Activated T-helper 17 cell treated with anti-CD3 and anti-CD28 coated beads, Interleukin-2, amount 50 U/mL, for 72 hours (primary cell): ENCODE measurements around the gene GJB6. TPM values are rescaled to one million over a fixed set of nuclear protein-coding genes. Genes with fewer than 3 reads are reported as not detected.
"Not testable (repeated sequence)": the region's sequence is repeated elsewhere in the genome, so short reads cannot be mapped to it uniquely, and the experiment has no call there.

Experiments used
- ATAC-seq: fragments of 150-1000 bp; cut with Tn5 transposase; replicated peaks from 2 replicates; pipeline ENCODE4 v1.10.0; 2021; ENCODE audit warnings: mild to moderate bottlenecking, moderate library complexity
- H3K27ac Mint-ChIP-seq: one replicate; pipeline ENCODE4 v1.8.0; 2022; ENCODE audit warnings: mixed read lengths
- H3K27me3 Mint-ChIP-seq: one replicate; pipeline ENCODE4 v1.8.0; 2022; ENCODE audit warnings: mixed read lengths
- H3K36me3 Mint-ChIP-seq: one replicate; pipeline ENCODE4 v1.8.0; 2022; ENCODE audit warnings: low read depth, mild to moderate bottlenecking, mixed read lengths
- H3K4me1 Mint-ChIP-seq: one replicate; pipeline ENCODE4 v1.8.0; 2022; ENCODE audit warnings: mixed read lengths
- H3K4me3 Mint-ChIP-seq: one replicate; pipeline ENCODE4 v1.8.0; 2022; ENCODE audit warnings: mild to moderate bottlenecking, mixed read lengths
- H3K9me3 Mint-ChIP-seq: one replicate; pipeline ENCODE4 v1.8.0; 2022; ENCODE audit warnings: mixed read lengths
- total RNA-seq, 2 donors: library from RNA; stranded (reverse); gene quantifications; one replicate each; pipeline ENCODE4 v1.2.3, GENCODE V29; 2022

Gene GJB6
- total RNA-seq = 10 to 100 TPM; 16.8 to 53.3 TPM

GRCh38 chr13:20231839-20232555 is at the start of gene GJB6:
Gene GJB6, minus strand, starts transcription at chr13:20232319. Its CDS starts 8,839 bp downstream, at chr13:20223480.
- peaks cover 15% of the 10 kb centered on the region for H3K27me3 Mint-ChIP-seq
- no peaks in the 10 kb centered on the region for H3K4me1 Mint-ChIP-seq
- ATAC-seq = peak; percentile 66
- no peaks in the 10 kb centered on the region for H3K36me3 Mint-ChIP-seq
- no peaks in the 10 kb centered on the region for H3K9me3 Mint-ChIP-seq
- peak within 1 kb of the TSS; percentile 46 for H3K27ac Mint-ChIP-seq
- H3K4me3 Mint-ChIP-seq = peak within 1 kb of the TSS; percentile 85

GRCh38 chr13:20276901-20277300 is 44.8 kb upstream of the GJB6 start:
- not testable (repeated sequence) for H3K36me3 Mint-ChIP-seq, H3K4me3 Mint-ChIP-seq, H3K27ac Mint-ChIP-seq, H3K4me1 Mint-ChIP-seq, H3K9me3 Mint-ChIP-seq, ATAC-seq
- peaks cover 16% of the 10 kb centered on the region for H3K27me3 Mint-ChIP-seq

- no peaks in the 10 kb centered on the region for H3K4me1 Mint-ChIP-seq
- H3K27ac Mint-ChIP-seq = no peak overlapping the region
- ATAC-seq = no peak
- H3K4me3 Mint-ChIP-seq = no peak overlapping the region
- no peaks in the 10 kb centered on the region for H3K9me3 Mint-ChIP-seq
- H3K36me3 Mint-ChIP-seq = no peaks in the 10 kb centered on the region
- H3K27me3 Mint-ChIP-seq = peaks cover 20% of the 10 kb centered on the region
Observed at GRCh38 chr13:20274466-20274865, 42.3 kb upstream of the GJB6 start.

- Mint-ChIP-seq H3K27me3 (peaks cover 20% of the 10 kb centered on the region), H3K4me3 (no peak overlapping the region), H3K36me3 (no peaks in the 10 kb centered on the region), H3K9me3 (no peaks in the 10 kb centered on the region), H3K27ac (no peak overlapping the region), H3K4me1 (no peaks in the 10 kb centered on the region)
- ATAC-seq = no peak
Observed at GRCh38 chr13:20272588-20273171, 40.6 kb upstream of the GJB6 start.

GRCh38 chr13:20272104-20272503 is 40.0 kb upstream of the GJB6 start:
- H3K36me3 Mint-ChIP-seq = no peaks in the 10 kb centered on the region
- H3K27me3 Mint-ChIP-seq = peaks cover 20% of the 10 kb centered on the region
- ATAC-seq = no peak
- H3K4me3 Mint-ChIP-seq = no peak overlapping the region
- no peaks in the 10 kb centered on the region for H3K4me1 Mint-ChIP-seq
- H3K9me3 Mint-ChIP-seq = no peaks in the 10 kb centered on the region
- H3K27ac Mint-ChIP-seq = no peak overlapping the region

- Mint-ChIP-seq H3K36me3 (no peaks in the 10 kb centered on the region), H3K27ac (no peak overlapping the region), H3K9me3 (no peaks in the 10 kb centered on the region), H3K4me1 (no peaks in the 10 kb centered on the region), H3K27me3 (peaks cover 20% of the 10 kb centered on the region), H3K4me3 (no peak overlapping the region)
- ATAC-seq = no peak
Observed at GRCh38 chr13:20271441-20271840, 39.3 kb upstream of the GJB6 start.

GRCh38 chr13:20270163-20270865 is 38.2 kb upstream of the GJB6 start:
- H3K27me3 Mint-ChIP-seq = peaks cover 20% of the 10 kb centered on the region
- H3K27ac Mint-ChIP-seq = no peak overlapping the region
- no peaks in the 10 kb centered on the region for H3K4me1 Mint-ChIP-seq

GRCh38 chr13:20264271-20265018 is 32.3 kb upstream of the GJB6 start:
- no peak overlapping the region for H3K27ac Mint-ChIP-seq
- ATAC-seq = peak; percentile 32
- no peaks in the 10 kb centered on the region for H3K9me3 Mint-ChIP-seq
- H3K27me3 Mint-ChIP-seq = peaks cover 6% of the 10 kb centered on the region
- H3K4me1 Mint-ChIP-seq = no peaks in the 10 kb centered on the region
- no peaks in the 10 kb centered on the region for H3K36me3 Mint-ChIP-seq
- H3K4me3 Mint-ChIP-seq = no peak overlapping the region

More at GRCh38 chr13:20270163-20270865, 38.2 kb upstream of the GJB6 start:
- no peak for ATAC-seq
- Mint-ChIP-seq H3K36me3 (no peaks in the 10 kb centered on the region), H3K4me3 (no peak overlapping the region), H3K9me3 (no peaks in the 10 kb centered on the region)

- H3K9me3 Mint-ChIP-seq = no peaks in the 10 kb centered on the region
- H3K27ac Mint-ChIP-seq = no peak overlapping the region
- no peaks in the 10 kb centered on the region for H3K36me3 Mint-ChIP-seq
- no peaks in the 10 kb centered on the region for H3K4me1 Mint-ChIP-seq
- peaks cover 6% of the 10 kb centered on the region for H3K27me3 Mint-ChIP-seq
- no peak for ATAC-seq
- no peak overlapping the region for H3K4me3 Mint-ChIP-seq
Observed at GRCh38 chr13:20263393-20264044, 31.4 kb upstream of the GJB6 start.

GRCh38 chr13:20258963-20259288 is 26.8 kb upstream of the GJB6 start:
- no peak overlapping the region for H3K4me3 Mint-ChIP-seq
- peaks cover 9% of the 10 kb centered on the region for H3K27me3 Mint-ChIP-seq
- no peaks in the 10 kb centered on the region for H3K9me3 Mint-ChIP-seq
- H3K4me1 Mint-ChIP-seq = no peaks in the 10 kb centered on the region
- no peaks in the 10 kb centered on the region for H3K36me3 Mint-ChIP-seq
- no peak for ATAC-seq
- no peak overlapping the region for H3K27ac Mint-ChIP-seq

GRCh38 chr13:20258208-20258962 is 26.3 kb upstream of the GJB6 start:
- Mint-ChIP-seq H3K4me3 (no peak overlapping the region), H3K9me3 (no peaks in the 10 kb centered on the region), H3K36me3 (no peaks in the 10 kb centered on the region), H3K4me1 (no peaks in the 10 kb centered on the region), H3K27me3 (peaks cover 8% of the 10 kb centered on the region), H3K27ac (no peak overlapping the region)
- no peak for ATAC-seq

GRCh38 chr13:20254076-20254475 is 22.0 kb upstream of the GJB6 start:
- H3K4me1 Mint-ChIP-seq = no peaks in the 10 kb centered on the region
- no peaks in the 10 kb centered on the region for H3K36me3 Mint-ChIP-seq
- no peak overlapping the region for H3K4me3 Mint-ChIP-seq
- H3K27ac Mint-ChIP-seq = no peak overlapping the region
- no peaks in the 10 kb centered on the region for H3K9me3 Mint-ChIP-seq
- no peak for ATAC-seq
- peaks cover 5% of the 10 kb centered on the region for H3K27me3 Mint-ChIP-seq

- no peak for ATAC-seq
- no peaks in the 10 kb centered on the region for H3K4me1 Mint-ChIP-seq
- H3K36me3 Mint-ChIP-seq = no peaks in the 10 kb centered on the region
- H3K9me3 Mint-ChIP-seq = no peaks in the 10 kb centered on the region
- no peak overlapping the region for H3K4me3 Mint-ChIP-seq
- H3K27me3 Mint-ChIP-seq = peaks cover 3% of the 10 kb centered on the region
- H3K27ac Mint-ChIP-seq = no peak overlapping the region
Observed at GRCh38 chr13:20249913-20250312, 17.8 kb upstream of the GJB6 start.

GRCh38 chr13:20247963-20248362 is 15.8 kb upstream of the GJB6 start:
- Mint-ChIP-seq H3K27me3 (no peaks in the 10 kb centered on the region), H3K27ac (no peak overlapping the region), H3K4me1 (no peaks in the 10 kb centered on the region), H3K36me3 (no peaks in the 10 kb centered on the region), H3K4me3 (no peak overlapping the region), H3K9me3 (no peaks in the 10 kb centered on the region)
- ATAC-seq = no peak
